Urothelium cell line (cell line): ENCODE data around the gene GHRL.
"Not testable (repeated sequence)": the region's sequence is repeated elsewhere in the genome, so short reads cannot be mapped to it uniquely, and the experiment has no call there.

Source experiments
- DNase-seq: peaks from one replicate; pipeline ENCODE4 v3.0.0; 2011; ENCODE audit warnings: low spot score, mixed read lengths
- FAIRE-seq: peaks from 2 replicates; lab custom pipeline; 2011; peaks lifted over from hg19 to GRCh38; lab: Jason Lieb, UNC

Gene GHRL

GRCh38 chr3:10300087-10300486 is 7.3 kb upstream of the GHRL start:
- DNase-seq = no peak
- FAIRE-seq = no peak

GRCh38 chr3:10299679-10300078 is 6.9 kb upstream of the GHRL start:
- DNase-seq (no peak), FAIRE-seq (no peak)

DNA sequence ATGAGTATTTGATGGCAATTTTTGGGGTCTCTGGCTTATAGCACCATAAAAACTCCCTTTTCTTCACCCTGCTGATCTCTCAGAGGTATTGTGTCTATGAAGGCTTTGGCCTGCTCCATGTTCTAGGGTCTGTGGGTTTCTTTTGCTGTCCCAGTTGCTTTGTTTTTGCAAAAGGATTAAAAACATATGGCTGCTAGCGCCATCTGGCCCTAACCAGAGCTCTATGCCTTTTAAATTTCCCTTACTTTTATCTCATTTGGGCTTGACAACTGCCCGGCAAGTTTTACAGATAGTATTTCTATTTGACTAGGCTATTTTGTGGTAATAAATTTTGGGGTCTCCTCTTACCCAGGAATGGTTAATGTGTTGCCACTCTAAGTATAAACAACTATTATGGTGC is 6.4 kb upstream of the GHRL start:
- FAIRE-seq = no peak

GRCh38 chr3:10298064-10298463 is 5.3 kb upstream of the GHRL start:
- not testable (repeated sequence) for FAIRE-seq, DNase-seq

More for the DNA sequence above, 6.4 kb upstream of the GHRL start:
- no peak for DNase-seq

- FAIRE-seq (no peak), DNase-seq (no peak)
These were observed 1.4 kb upstream of the GHRL start for GRCh38 chr3:10294030-10294586.

DNA sequence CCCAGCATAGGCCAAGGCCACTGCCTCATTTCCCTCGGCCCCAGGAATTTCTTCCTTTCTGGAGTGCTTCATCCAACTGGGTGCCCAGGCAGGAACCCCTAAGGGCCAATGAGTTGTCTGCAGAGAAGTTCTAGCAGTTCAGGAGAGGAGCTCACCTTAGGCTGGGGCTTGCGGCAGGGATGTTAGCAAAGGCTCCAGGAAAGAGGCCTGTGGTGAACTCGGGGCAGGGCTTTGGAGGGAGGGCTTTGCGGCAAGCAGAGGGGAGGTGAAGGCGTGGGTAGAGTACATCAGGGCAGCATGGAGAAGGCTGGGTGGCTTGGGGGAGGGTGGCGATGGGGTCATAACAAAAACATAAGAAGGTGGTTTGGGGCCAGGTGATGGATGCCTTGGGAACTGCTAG is 1.1 kb downstream of the GHRL start:
- DNase-seq (no peak), FAIRE-seq (no peak)

DNA sequence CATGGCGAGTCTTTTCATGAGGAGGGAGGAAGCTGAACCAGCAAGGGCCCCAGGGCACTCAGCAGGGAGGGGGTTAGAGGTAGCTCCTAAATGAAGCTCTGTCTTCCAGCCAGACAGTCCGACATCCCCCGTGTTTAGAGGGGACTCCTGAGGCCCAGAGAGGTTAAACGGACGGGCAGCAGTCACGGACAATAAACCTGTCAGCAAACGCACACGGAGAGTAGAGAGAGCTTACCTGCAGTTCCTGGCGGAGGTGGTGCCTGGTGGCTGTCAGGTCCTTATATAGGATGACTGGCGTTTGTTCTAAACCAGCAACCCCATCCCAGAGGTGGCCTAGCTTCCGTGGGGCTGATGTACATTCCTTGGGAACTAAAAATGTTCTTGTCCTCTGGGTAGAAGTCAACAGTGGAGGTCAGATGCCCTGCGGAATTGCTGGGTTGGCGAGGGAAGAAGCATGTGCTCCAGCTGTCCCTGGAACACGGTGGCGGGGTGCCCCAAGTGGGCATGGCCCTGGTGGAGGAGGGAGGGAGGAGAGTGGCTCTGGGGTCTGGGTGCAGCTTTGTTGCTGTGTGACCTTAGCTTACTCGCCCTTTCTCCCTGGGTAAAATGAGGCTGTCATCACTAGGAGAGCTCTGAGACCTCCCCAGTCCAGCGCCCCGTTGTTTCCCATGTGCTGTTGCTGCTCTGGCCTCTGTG is 2.1 kb downstream of the GHRL start:
- DNase-seq (no peak), FAIRE-seq (no peak)

GRCh38 chr3:10289787-10290355 is 2.9 kb downstream of the GHRL start:
- no peak for FAIRE-seq
- no peak for DNase-seq

DNA sequence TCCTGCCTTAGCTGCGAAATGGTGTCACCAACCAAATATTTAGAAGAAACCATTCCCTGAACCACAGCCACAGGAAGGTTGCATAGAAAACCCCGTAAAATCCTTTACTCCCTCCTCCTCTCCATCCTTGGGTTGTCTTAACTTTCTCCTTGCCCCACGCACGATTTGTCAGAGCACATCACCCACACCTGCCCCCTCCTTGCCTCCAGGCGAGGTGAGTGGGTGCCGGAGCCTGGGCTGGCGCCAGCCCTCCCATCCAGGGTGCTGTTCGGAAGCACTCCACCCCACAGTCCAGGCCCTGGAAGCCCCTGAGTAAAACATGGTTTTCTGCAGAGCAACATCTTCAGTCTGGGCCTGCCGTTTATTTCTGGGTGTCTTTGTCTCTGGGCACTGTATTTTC is 3.7 kb downstream of the GHRL start:
- FAIRE-seq (no peak), DNase-seq (no peak)

DNA sequence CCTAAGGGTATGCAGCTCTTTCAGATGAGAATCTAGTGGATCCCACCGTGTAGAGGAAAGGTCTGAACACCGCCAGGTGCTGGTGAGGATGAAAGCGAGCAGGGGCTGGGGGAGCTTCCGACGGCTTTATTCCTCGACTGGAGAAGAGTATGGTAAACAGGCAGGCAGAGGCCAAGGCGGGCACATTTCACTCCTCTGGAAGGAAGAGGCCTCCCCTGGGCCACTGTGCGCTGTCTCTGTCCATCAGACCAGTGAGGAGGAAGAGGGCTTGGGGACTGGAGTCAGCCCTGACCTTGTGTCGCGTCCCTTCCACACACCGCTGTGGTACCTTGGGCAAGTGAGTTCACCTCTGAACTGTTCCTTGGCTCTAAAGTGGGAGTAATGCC is 4.2 kb downstream of the GHRL start:
- FAIRE-seq = no peak
- DNase-seq = no peak

DNA sequence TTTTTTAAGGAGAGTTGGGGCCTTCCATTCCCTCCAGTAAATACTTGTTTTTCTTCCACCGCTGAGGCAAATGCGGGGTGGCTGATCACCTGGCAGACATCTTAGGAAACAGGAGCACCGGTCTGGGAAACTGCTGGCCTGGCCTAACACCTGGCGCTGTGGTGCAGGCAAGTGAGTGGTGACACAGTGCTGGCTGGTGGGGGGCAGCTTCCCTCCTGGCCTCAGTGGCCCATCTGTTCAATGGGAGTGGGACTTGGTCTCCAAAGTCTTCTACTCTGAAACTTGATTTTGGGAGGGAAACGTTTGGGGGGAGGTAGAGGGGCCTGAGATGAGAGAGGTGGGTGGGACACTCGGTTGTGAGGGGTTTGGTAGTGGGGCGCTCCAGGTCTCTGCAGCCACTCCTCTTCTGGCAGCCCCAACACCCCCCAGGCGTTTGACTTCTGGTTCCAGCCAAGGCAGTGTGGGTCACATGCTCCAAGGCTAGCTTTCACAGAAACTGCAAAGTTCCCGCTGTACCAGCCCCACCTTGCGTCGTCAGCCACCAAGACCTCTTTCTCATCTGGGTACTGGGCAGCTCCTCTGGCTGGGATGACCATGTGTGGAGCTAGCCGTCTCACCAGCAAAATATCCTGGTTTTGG is 4.7 kb downstream of the GHRL start:
- no peak for FAIRE-seq

DNA sequence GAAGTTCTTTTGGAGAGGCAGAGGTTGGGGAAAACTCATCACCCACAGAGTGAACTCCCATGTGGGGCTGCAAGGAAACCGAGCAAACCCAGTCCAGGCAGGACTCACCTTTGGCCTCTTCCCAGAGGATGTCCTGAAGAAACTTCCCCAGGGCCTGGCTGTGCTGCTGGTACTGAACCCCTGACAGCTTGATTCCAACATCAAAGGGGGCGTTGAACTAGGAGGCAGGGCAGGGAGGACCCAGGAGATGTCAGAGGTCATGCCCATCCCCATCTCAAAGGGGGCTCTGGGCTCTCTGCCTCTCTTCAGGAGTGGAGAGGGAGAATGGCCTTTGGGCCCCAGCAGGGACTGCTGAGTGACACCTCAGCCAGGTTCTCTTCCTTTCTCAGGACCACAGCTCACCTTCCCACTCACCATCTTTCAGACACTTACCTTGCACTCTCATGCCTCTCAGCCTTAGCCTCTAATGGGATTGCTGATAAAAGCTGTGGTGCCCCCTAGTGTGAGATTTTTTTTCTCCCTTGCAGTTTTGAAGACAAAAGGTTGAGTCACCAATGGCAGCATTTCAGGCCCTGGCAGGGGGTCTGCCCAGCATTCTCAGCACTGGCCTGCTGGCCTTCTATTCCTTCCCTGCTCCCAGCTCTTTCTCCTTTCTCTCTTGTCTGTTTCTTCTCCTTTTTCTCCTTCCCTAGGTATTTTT is 6.0 kb downstream of the GHRL start:
- no peak for FAIRE-seq
- DNase-seq = peak; percentile 41

More for the DNA sequence above, 4.7 kb downstream of the GHRL start:
- DNase-seq = no peak

DNA sequence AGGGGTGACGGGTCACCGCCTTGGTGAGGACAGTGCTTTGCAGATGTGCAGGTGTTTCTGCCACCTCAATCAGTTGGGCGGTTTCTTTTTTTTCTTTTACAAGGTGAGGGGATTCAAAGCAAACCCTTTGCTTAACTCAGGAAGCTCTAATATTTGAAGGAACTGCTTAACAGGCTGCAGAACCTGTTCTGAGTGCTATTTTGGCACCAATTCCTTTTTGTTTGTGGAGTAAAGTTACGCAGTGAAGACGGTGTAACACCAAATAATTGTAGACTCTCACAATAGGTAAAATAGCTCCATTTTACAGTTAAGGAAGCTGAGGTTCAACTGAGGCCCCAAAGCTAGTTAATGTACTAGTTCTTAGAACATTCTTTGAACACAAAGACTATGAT is 6.6 kb downstream of the GHRL start:
- DNase-seq = no peak
- no peak for FAIRE-seq

GRCh38 chr3:10285272-10286132 is 7.2 kb downstream of the GHRL start:
- FAIRE-seq (no peak), DNase-seq (no peak)

GRCh38 chr3:10284496-10284895 is 8.3 kb downstream of the GHRL start:
- no peak for FAIRE-seq
- no peak for DNase-seq

- DNase-seq = no peak
- no peak for FAIRE-seq
These were observed 9.1 kb downstream of the GHRL start for GRCh38 chr3:10283638-10284037.

- FAIRE-seq (no peak), DNase-seq (no peak)
These were observed 10.8 kb downstream of the GHRL start for GRCh38 chr3:10281951-10282350.

GRCh38 chr3:10280571-10280970 is 12.2 kb downstream of the GHRL start:
- FAIRE-seq (no peak), DNase-seq (no peak)

DNA sequence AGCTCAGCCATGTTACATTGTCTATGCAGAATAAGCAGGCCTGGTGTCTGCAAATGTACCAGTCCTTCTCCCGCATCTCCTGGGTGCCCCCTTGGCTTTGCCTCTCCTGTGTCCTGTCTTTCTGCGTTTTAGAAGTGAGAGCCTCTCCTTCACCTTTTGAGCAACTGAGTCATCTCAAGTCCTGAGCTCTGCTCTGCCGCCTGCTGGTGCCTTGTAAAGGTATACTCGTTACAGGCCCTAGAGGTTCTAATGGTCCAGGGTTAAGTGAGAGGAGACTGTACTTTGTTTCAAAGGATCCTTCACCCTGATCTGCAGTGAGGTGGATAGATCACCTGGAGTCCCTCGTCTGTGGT is 12.6 kb downstream of the GHRL start:
- DNase-seq = no peak
- FAIRE-seq = no peak

DNA sequence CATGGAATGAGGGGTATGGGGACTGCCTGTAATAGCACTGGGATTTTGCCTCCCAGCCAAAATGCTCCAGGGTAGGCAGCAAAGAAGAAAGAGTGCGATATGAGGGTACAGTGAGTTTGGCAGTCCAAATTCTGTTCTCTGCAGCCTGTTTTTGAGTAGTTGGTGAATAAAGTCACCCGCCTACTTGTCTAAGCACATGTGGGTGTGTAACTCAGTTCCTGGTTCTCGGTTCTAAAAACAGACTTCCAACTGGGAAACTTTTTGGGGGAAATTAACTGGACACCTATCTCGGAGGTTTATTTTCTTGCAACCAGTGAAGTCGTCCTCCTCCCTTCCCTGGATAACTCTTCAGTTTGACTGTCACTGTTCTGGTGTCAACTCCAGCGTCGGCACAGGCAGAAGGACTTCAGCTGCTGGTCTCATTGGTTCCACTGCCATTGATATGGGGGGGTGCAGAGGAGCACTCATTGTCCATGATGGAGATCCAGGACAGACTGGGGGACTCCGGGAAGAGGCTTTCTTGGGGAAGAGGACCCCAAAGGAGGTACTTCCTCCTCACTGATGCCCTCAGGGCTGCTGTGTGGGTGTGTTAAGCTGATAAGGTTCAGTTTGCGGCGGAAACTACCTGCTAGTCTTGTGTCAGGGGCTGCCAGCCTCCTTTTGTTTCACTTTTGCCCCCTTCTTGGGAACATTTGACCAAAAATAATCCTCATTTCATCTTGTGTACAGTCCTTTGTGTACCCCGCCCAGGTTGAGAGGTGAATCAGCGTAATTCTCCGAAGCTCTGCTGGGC is 13.2 kb downstream of the GHRL start:
- DNase-seq (no peak), FAIRE-seq (no peak)
